Adipocyte (in vitro differentiated cells): ENCODE data around the gene ILF3.

Experiments
- DNase-seq: peaks from one replicate; pipeline ENCODE4 v3.0.0-alpha.2; 2015; ENCODE audit warnings: low read depth
- H3K27me3 ChIP-seq: replicated peaks from 2 replicates; pipeline ENCODE4 v1.7.0; 2013; ENCODE audit warnings: mild to moderate bottlenecking, low read length, moderate library complexity; ENCODE audit not compliant: control insufficient read depth, insufficient read depth
- H3K36me3 ChIP-seq: 2 replicates; pipeline ENCODE4 v1.7.0; 2013; ENCODE audit warnings: low read length, mild to moderate bottlenecking, moderate library complexity; ENCODE audit not compliant: control insufficient read depth, insufficient read depth, severe bottlenecking
- H3K4me1 ChIP-seq: 2 replicates; pipeline ENCODE4 v1.7.0; 2013; ENCODE audit warnings: mild to moderate bottlenecking, low read length, moderate library complexity; ENCODE audit not compliant: control insufficient read depth, insufficient read depth
- H3K4me3 ChIP-seq: 2 replicates; pipeline ENCODE4 v1.7.0; 2013; ENCODE audit warnings: mild to moderate bottlenecking, low read length, moderate library complexity
- H3K9ac ChIP-seq: 2 replicates; pipeline ENCODE4 v1.7.0; 2013; ENCODE audit warnings: mild to moderate bottlenecking, low read length, moderate library complexity
- H3K9me3 ChIP-seq: 2 replicates; pipeline ENCODE4 v1.7.0; 2013; ENCODE audit warnings: mild to moderate bottlenecking, low read length, moderate library complexity; ENCODE audit not compliant: control insufficient read depth

ILF3 gene

GRCh38 chr19:10653732-10654609 lies at the start of gene ILF3:
Gene ILF3, plus strand, starts transcription at chr19:10654346. Its CDS starts 16,260 bp downstream, at chr19:10670606.
- peaks cover 3% of the 10 kb centered on the region for H3K36me3 ChIP-seq
- H3K9ac ChIP-seq = peak within 1 kb of the TSS; percentile 98
- H3K4me1 ChIP-seq = peaks cover 26% of the 10 kb centered on the region
- H3K27me3 ChIP-seq = no peaks in the 10 kb centered on the region
- H3K9me3 ChIP-seq = no peaks in the 10 kb centered on the region
- DNase-seq = peak; percentile 100
- peak within 1 kb of the TSS; percentile 93 for H3K4me3 ChIP-seq

GRCh38 chr19:10604460-10604980 lies 49.6 kb upstream of the ILF3 start:
- H3K4me3 ChIP-seq = no peak overlapping the region
- H3K36me3 ChIP-seq = no peaks in the 10 kb centered on the region
- DNase-seq = no peak
- no peaks in the 10 kb centered on the region for H3K27me3 ChIP-seq
- H3K9me3 ChIP-seq = no peaks in the 10 kb centered on the region
- peaks cover 10% of the 10 kb centered on the region for H3K4me1 ChIP-seq
- no peak overlapping the region for H3K9ac ChIP-seq

GRCh38 chr19:10611907-10612306 lies 42.2 kb upstream of the ILF3 start:
- H3K27me3 ChIP-seq = no peaks in the 10 kb centered on the region
- peaks cover 14% of the 10 kb centered on the region for H3K4me1 ChIP-seq
- DNase-seq = no peak
- no peaks in the 10 kb centered on the region for H3K9me3 ChIP-seq
- H3K4me3 ChIP-seq = no peak overlapping the region
- no peaks in the 10 kb centered on the region for H3K36me3 ChIP-seq
- H3K9ac ChIP-seq = peak overlapping the region; percentile 30

- no peaks in the 10 kb centered on the region for H3K36me3 ChIP-seq
- H3K9me3 ChIP-seq = no peaks in the 10 kb centered on the region
- H3K4me1 ChIP-seq = peaks cover 19% of the 10 kb centered on the region
- H3K27me3 ChIP-seq = no peaks in the 10 kb centered on the region
- DNase-seq = no peak
- no peak overlapping the region for H3K4me3 ChIP-seq
- H3K9ac ChIP-seq = peak overlapping the region; percentile 30
These were observed 41.5 kb upstream of the ILF3 start for GRCh38 chr19:10612499-10613119.

GRCh38 chr19:10615429-10616023 lies 38.6 kb upstream of the ILF3 start:
- no peaks in the 10 kb centered on the region for H3K9me3 ChIP-seq
- no peaks in the 10 kb centered on the region for H3K27me3 ChIP-seq
- no peak overlapping the region for H3K9ac ChIP-seq
- H3K4me1 ChIP-seq = peaks cover 21% of the 10 kb centered on the region
- DNase-seq = no peak
- H3K36me3 ChIP-seq = no peaks in the 10 kb centered on the region
- no peak overlapping the region for H3K4me3 ChIP-seq

GRCh38 chr19:10617409-10618121 lies 36.6 kb upstream of the ILF3 start:
- Histone ChIP-seq H3K36me3 (no peaks in the 10 kb centered on the region), H3K27me3 (no peaks in the 10 kb centered on the region), H3K9ac (peak overlapping the region; percentile 9), H3K4me3 (no peak overlapping the region), H3K9me3 (no peaks in the 10 kb centered on the region), H3K4me1 (peaks cover 18% of the 10 kb centered on the region)
- peak; percentile 87 for DNase-seq

GRCh38 chr19:10618846-10619245 lies 35.3 kb upstream of the ILF3 start:
- H3K27me3 ChIP-seq = no peaks in the 10 kb centered on the region
- no peak overlapping the region for H3K9ac ChIP-seq
- no peak overlapping the region for H3K4me3 ChIP-seq
- no peaks in the 10 kb centered on the region for H3K9me3 ChIP-seq
- no peaks in the 10 kb centered on the region for H3K36me3 ChIP-seq
- no peak for DNase-seq
- H3K4me1 ChIP-seq = peaks cover 10% of the 10 kb centered on the region

GRCh38 chr19:10620786-10621185 lies 33.4 kb upstream of the ILF3 start:
- Histone ChIP-seq H3K4me1 (peaks cover 13% of the 10 kb centered on the region), H3K27me3 (no peaks in the 10 kb centered on the region), H3K9me3 (no peaks in the 10 kb centered on the region), H3K9ac (no peak overlapping the region), H3K36me3 (no peaks in the 10 kb centered on the region), H3K4me3 (no peak overlapping the region)
- no peak for DNase-seq

- H3K4me3 ChIP-seq = no peak overlapping the region
- H3K9me3 ChIP-seq = no peaks in the 10 kb centered on the region
- no peak overlapping the region for H3K9ac ChIP-seq
- no peaks in the 10 kb centered on the region for H3K36me3 ChIP-seq
- H3K27me3 ChIP-seq = no peaks in the 10 kb centered on the region
- peaks cover 13% of the 10 kb centered on the region for H3K4me1 ChIP-seq
- DNase-seq = no peak
These were observed 32.2 kb upstream of the ILF3 start for GRCh38 chr19:10621966-10622365.

GRCh38 chr19:10624585-10624984 lies 29.6 kb upstream of the ILF3 start:
- DNase-seq = no peak
- H3K9me3 ChIP-seq = no peaks in the 10 kb centered on the region
- H3K4me1 ChIP-seq = peaks cover 7% of the 10 kb centered on the region
- no peaks in the 10 kb centered on the region for H3K27me3 ChIP-seq
- H3K9ac ChIP-seq = no peak overlapping the region
- peaks cover 6% of the 10 kb centered on the region for H3K36me3 ChIP-seq
- peak overlapping the region; percentile 82 for H3K4me3 ChIP-seq
